HG02884 (cell line): ENCODE results near the gene PRKAR2A.
"Not testable (repeated sequence)": the region's sequence is repeated elsewhere in the genome, so short reads cannot be mapped to it uniquely, and the experiment has no call there.

Source experiments
- ATAC-seq: cut with Tn5 transposase; IDR thresholded peaks from one replicate; pipeline ENCODE4 v1.9.1; 2021; ENCODE audit warnings: mild to moderate bottlenecking, moderate library complexity; ENCODE audit not compliant: unreplicated experiment

The PRKAR2A gene

DNA sequence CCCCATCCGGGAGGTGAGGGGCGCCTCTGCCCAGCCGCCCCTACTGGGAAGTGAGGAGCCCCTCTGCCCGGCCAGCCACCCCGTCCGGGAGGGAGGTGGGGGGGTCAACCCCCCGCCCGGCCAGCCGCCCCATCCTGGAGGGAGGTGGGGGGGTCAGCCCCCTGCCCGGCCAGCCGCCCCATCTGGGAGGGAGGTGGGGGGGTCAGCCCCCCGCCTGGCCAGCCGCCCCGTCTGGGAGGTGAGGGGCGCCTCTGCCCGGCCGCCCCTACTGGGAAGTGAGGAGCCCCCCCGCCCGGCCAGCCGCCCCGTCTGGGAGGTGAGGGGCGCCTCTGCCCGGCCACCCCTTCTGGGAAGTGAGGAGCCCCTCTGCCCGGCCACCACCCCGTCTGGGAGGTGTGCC, 113.1 kb downstream of the PRKAR2A start:
- not testable (repeated sequence) for ATAC-seq

- not testable (repeated sequence) for ATAC-seq
Observed at GRCh38 chr3:48733752-48734518, 113.7 kb downstream of the PRKAR2A start.

GRCh38 chr3:48727511-48727910, 120.2 kb downstream of the PRKAR2A start:
- ATAC-seq = no peak

DNA sequence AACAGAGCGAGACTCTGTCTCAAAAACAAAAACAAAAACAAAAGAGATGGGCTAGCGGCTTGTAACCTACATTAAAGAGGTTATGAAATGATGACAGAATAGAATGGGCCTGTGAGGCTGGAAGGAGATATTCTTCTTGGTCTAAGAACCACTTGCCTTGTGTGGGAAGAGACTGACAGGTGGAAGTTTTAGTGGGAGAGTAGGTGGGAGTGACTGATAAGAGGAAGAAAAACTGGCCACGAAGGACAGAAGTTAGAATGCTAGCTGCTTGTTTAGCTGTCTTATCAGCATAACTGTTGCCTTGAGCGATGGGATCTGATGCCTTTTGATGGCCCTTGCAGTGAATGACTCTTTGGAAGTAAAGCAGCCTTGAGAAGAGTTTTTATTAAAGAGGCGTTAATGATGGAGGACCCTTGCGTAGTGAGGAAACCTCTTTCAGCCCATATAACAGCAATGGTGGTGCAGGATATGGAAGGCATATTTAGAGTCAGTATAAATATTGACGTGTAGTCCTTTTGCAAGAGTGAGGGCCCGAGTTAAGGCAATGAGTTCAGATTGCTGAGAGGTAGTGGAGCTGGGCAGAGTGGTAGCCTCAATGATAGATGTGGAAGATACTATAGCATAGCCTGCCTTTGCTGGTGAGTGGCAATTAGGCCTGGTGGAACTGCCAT, 122.4 kb downstream of the PRKAR2A start:
- ATAC-seq = not testable (repeated sequence)

GRCh38 chr3:48723725-48724124, 123.9 kb downstream of the PRKAR2A start:
- no peak for ATAC-seq

DNA sequence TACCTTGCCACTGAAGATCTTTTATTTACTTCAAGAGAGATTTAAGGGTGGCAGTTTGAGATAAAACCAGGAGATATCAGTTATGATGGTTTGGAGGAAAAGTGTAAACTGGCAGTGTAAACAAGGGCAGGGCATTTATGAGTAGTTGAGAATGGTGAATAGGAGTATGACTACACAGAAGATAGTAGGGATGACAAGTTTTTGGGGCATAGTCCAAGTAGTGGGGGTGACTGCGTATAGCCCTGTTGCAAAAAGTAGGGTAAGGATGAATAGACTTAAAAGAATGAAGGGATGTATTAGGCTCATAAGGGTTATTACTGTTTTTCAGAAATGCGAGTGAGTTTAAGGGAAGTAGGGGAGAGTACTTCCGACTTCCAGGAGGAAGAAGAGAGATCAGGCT, 124.4 kb downstream of the PRKAR2A start:
- ATAC-seq = not testable (repeated sequence)

DNA sequence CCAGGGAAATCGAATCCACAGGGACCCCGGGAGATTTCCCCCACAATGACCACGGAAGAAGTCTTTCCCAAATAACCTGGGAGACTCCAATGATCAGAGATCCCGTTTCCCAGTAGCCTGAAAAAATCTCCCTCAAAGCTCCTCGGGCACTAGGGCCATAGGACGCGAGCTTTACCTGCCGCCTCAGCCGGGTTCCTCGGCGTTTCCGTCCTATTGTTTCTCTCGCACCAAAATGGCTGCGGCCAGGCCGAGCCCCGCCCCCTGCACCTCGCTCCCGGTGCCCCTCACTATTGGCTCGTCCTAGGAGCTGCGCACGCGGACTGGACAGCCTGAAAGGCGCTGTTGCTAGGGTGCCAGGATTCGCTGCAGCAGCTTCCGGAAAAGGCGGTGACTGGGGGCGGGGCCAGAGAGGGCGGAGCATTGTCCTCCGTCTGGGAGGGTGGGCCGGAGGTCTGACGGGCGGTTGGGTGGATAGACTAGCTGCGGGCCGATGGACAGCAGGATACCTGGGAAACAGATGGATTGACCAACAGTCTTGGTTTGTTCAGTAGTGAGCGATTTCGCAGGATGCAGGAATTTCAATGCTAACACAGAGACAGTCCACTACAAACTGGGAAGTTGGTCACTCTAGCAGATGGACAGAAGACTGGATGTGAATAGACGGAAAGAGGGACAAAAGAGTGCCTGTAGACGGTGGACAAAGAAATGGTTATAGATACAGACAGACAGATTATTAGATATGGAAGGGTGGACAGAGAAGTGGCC, 130.5 kb downstream of the PRKAR2A start, which contains the start of gene IP6K2:
Gene IP6K2, minus strand, starts transcription at position 240 of the 765 bp plus-strand sequence. CDS start 21,930 bp downstream, outside the sequence.
- ATAC-seq = peak; percentile 98

DNA sequence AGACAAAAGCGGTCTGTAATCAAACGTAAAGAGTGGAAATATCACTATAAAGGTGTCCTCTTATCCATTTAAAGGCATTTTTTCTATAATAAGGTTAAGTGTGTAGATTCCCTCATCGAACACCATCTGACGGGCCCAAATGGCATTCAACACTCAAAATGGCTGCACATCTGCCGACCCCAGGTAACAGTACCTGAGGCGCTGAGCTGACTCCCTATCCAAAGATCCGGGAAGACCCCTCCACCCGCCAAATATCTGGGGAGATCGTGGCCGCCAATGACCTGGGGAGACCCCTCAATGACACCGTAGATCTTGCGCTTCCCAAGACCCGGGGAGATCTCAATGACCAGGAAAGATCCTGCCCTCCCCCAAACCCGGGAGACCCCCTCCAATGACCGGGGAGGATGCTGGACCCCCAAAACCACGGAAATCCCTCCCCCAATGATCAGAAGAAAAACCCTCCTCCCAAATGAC, 131.1 kb downstream of the PRKAR2A start:
- ATAC-seq = no peak

DNA sequence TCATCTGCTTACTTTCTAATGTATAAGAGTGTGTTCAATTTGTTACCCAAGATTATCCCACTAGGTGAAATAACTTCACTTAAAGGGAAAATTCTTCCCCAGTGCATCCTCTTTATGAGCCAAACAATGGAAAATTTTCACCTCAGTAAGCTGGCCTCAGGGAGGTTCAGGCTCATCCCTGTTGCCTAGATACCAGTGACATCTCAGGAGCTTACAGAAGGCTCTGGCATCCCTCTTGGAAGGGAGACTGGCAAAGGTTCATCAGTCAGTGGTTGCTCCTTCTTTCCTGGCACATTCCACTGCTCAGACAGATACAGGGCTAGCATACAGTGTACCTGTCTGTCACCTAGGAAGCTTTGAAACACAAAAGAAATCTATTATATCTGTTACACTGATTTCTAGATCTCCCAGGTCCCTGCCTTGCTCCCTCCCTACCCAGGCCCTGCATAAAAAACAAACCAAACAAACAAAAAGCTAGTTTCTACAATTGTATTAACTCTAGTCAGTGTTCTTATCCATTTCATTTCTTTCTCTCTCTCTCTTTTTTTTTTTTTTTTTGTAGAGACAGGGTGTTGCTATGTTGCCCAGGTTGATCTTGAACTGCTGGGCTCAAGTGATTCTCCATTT, 132.4 kb downstream of the PRKAR2A start:
- ATAC-seq = no peak

DNA sequence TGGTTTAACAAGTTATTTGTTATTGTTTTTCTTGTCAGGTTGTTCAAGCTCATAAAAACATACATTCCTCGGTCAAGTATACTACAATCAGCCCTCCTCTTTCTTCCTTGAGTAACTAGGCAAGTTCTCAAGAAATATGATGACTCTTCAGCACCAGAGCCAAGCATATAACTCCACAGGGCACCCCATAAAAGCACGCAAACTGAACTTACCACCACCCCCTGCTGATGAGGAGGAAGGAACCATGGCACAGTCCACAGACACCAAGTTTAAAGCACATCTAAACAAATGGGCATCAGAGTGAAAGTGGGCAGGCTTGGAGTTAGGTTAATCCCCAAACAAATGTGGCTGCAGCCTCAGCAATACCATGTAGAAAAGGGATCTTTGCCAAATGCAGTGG, 135.9 kb downstream of the PRKAR2A start:
- ATAC-seq = no peak

- ATAC-seq = no peak
Observed at GRCh38 chr3:48709051-48709461, 138.6 kb downstream of the PRKAR2A start.

DNA sequence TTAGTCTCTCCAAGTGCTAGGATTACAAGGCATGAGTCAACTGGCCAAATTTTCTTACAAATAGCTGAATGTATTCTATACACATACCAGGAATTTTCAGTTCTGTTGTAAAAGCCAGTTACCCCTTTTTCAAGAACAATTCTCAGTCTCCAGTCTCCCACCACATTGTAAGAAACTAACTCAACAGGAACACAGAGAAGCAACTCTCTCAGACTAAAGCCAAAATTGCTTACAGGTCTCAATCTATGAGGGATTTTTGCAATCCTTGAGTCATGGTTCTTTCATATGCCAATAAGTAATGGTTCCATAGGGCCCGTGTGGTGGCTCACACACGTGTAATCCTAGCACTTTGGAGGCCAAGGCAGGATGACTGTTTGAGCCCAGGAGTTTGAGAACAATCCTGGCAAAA, 139.2 kb downstream of the PRKAR2A start:
- ATAC-seq = no peak

DNA sequence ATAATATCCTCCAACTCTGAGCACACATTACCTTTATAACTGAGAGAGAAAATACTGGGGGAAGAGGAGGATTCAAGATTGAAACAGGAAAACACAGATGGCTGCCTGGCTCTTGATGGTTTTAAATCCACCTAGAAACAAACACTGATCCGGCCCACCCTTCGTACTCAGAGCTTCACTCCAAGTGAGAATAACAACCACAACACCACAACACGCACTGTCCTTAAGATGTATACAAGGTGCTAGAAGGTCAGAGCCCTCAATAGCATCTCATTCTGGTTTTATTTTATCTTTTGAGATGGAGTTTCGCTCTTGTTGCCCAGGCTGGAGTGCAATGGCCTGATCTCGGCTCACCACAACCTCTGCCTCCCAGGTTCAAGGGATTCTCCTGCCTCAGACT, 140.5 kb downstream of the PRKAR2A start:
- no peak for ATAC-seq

- ATAC-seq = no peak
Observed at GRCh38 chr3:48702320-48702920, 145.3 kb downstream of the PRKAR2A start.

DNA sequence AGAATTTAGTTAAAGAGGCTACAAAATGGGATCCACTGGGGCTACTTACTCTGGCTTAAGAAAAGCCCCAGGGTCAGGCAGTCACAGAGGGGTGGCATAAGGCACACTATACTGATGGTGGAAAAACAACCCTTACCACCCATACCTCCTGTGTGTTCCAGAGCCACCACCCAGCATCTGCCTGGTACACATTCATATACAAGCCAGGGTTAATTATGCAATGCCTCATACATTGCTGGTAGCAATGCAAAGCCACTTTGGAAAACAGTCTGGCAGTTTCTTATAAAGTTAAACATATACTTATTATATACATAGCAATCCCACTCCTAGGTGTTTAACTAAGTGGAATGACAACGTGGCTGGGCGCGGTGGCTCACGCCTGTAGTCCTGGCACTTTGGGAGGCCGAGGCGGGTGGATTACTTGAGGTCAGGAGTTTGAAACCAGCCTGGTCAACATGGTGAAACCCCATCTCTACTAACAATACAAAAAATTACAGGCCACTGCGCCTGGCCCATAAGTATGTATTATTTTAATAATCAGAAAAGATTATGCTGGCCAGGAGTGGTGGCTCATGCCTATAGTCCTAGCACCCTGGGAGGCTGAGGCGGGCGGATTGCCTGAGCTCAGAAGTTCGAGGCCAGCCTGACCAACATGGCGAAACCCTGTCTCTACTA, 146.8 kb downstream of the PRKAR2A start:
- ATAC-seq = no peak

GRCh38 chr3:48698891-48699290, 148.8 kb downstream of the PRKAR2A start:
- ATAC-seq = no peak

- no peak for ATAC-seq
Observed at GRCh38 chr3:48697952-48698351, 149.7 kb downstream of the PRKAR2A start.

- ATAC-seq = no peak
Observed at GRCh38 chr3:48696601-48697000, 151.1 kb downstream of the PRKAR2A start.
